ENCODE results near the gene ST8SIA5.

The ST8SIA5 gene

DNA sequence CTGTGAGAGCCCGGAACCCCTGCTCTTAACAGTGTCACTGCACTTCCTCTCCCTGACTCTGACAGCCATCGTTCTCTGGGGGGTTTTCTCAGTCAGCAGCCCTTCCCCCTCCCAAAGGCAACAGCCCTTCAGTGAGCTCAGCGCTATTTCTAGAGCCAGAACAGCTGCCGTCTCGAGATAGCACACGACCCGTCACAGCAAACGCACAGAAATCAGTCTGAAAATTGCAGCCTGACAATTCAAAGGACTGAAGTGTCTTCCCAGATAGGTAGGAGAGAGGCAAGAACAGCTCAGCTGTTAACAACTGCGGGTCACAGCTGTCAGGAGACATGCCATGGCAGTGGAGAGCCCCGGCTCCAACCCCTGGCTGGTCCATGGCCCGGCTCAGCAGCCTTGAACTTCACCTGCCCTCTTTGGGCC, 45.4 kb downstream of the ST8SIA5 start:
- no peak for DNase-seq (ENCODE audit: low read depth)

DNA sequence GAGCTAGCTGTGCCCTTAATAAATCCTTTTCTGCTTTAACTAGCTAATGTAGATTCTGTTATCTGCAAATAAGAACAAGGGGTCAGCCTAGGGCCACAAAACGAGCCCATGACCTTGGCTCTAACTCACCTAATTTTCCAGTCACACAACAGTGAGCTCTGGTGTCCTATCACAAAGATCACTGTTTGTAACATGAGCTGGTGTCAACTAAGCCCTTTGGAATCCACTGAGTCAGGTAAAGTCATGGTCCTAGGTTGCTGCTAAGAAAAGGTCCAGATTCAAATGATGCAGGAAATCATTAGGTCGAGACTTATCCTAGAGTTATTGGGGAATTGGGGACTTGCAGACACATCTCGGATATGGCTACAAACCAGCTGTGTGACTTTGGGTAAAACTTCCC, 49.9 kb downstream of the ST8SIA5 start:
- no peak for DNase-seq (ENCODE audit: low read depth)

DNA sequence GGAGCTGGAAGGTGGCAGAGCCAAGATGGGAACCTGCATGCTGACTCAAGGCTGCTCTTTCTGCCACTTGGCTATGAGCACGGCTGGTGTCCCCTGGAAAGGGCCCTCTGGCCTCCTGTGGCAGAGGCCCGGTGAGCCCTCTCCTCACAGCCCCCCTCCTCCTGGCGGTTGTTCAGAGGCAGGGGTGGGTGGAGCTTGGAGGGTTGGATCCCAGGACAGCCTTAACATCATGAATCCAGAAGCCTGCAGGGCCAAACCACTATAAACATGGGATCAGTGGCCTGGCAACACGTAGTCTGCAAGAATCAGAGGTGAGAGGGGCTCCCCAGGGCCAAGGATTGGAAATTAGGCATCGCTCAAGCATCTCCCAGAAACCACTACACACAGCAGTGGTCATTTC, 51.3 kb downstream of the ST8SIA5 start:
- DNase-seq (ENCODE audit: low read depth), result no peak

DNA sequence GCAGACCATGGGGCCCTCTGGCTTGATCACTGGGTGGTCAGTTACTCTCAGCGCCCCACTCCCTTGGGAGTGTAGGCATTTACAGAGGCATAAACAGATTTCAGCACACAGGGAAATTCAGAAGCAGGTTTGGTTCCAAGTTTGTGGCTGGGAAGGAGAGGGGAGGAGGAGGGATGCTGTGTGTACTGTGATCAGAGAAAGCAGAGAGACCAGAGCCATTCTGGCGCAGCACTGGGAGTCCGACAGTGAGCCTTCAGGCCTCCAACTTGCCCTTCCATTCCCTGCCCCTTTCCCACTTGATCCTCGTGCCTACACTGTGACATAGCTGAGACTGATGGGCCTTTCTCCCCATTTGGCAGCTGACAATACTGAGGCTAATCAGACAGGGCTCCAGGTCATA, 52.0 kb downstream of the ST8SIA5 start:
- DNase-seq (ENCODE audit: low read depth), result no peak

DNA sequence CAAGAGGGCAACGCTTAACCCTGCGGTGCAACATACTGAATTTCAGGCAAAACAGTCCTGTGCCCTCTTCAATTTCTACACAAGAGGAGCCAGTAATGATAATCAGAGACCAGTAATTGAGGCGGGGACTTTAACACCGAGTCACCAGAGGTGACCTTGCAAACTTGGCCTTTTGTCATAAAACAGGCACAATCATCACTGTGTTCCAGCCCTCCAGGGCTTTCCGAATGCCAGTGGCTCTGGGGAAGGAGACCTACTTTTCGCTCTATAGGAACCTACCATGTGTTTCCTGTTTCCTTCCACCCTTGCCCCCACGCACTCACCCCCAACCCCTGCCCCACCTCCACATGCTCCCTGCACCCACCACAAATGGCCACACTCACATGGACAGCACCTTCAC, 52.7 kb downstream of the ST8SIA5 start:
- no peak for DNase-seq (ENCODE audit: low read depth)

DNA sequence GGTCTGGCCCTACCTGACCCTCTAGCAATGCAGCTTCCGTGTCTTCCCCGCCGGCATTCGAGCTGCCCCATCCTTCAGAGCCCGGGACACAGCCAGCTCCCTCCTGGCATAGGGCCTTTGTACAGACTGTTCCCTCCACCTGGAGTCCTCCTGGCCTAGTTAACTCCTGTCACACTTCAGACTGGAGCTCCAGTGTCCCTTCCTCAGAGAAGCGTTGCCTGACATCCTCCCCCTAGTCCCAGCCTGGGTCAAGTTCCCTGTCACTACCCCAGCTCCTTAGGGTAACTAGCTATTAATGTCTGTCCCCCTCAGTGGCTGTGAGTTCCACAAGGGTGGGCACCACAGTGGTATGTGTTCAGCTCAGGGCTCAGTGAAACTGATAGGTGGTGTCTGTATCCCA, 54.4 kb downstream of the ST8SIA5 start:
- DNase-seq (ENCODE audit: low read depth), result no peak

DNA sequence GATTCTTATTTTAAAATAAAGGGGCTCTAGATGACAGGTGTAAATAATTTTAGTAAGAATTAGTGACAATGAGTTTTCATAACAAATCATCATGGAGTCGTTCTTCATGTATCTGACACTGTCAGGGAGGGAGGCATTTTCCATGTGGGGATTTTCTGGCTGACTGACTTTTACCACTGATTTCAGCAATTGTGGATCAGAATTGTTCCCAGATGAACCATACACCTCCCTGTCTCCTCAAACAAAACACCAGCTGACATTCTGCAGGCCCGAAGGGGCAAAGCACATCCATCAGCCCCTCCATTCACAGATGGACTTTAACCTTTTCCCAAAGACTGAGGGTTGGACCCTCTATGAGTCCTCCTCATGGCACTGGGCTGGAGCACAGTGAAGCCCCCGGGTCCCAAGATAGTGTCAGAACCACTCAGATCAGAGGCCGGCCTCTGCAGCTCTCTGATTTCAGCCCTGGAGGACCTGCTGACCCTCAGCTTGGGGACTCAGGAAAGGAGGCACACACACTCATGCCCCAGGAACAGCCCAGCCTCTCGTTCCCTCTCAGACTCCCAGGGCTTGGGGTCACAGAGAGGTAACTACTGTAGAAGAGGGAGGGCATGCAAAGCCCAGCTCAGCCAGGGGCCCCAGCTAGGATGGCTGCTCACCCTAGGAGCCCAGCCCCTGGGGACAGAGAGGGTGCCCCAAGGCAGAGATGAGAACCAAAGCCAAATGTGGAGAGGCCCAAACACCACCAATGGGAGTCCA, 56.6 kb downstream of the ST8SIA5 start:
- DNase-seq (ENCODE audit: low read depth), result no peak

DNA sequence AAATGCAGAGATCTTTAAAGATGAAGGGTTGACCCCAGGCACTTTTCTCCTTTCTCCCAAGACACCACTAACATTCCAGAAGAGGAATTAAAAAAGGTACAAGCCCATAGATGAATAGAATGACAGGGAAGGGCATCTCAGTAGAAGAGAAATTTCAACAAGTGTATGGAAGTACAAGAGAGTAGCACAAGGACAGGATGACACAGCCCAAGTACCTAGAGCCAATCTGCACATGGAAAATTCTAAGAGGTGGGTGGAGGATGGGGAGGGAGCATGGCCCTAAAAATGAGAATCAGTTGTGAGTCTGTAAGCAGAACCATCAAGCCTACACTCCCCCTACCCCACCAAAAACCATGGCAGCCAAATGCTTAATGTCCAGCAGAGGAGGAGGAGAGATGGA, 60.2 kb downstream of the ST8SIA5 start:
- DNase-seq (ENCODE audit: low read depth), result no peak

DNA sequence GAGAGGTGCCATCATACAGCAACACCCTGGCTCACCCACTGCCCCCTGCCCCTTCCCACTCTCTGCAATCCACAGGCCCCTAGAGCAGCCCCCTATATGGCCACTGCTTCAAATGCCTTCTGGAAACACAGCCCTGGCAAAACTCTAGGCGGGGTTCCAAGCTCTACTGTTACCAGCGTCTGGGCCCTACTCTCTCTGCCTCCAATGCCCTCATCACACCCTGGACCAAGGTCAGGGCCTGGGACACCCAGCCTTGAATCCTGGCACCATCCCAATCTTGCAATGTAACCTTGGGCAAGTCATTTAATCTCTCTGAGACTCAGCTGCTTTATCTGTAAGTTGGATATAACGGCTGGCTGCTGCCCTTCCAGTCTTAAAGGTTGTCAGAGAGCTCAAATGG, 60.6 kb downstream of the ST8SIA5 start:
- DNase-seq (ENCODE audit: low read depth), result no peak

DNA sequence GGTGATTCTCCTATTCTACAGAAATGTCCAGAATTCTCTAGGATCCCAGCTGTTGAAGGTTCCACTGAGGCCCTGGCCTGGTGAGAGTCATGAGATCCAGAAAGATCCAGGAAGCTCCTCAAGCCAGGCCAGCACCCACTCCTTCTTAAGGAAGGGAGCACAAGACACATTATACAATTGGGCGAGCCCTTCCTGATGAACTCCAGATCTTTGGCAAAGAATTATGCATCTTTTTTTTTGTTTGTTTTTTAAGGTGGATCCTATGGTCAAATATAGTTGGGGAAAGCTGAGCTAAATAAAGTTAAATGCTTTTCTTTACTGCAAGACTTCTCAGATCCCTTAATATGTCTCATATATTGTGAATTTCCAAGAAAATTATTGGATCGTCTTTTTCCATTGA, 62.9 kb downstream of the ST8SIA5 start:
- DNase-seq (ENCODE audit: low read depth), result no peak

DNA sequence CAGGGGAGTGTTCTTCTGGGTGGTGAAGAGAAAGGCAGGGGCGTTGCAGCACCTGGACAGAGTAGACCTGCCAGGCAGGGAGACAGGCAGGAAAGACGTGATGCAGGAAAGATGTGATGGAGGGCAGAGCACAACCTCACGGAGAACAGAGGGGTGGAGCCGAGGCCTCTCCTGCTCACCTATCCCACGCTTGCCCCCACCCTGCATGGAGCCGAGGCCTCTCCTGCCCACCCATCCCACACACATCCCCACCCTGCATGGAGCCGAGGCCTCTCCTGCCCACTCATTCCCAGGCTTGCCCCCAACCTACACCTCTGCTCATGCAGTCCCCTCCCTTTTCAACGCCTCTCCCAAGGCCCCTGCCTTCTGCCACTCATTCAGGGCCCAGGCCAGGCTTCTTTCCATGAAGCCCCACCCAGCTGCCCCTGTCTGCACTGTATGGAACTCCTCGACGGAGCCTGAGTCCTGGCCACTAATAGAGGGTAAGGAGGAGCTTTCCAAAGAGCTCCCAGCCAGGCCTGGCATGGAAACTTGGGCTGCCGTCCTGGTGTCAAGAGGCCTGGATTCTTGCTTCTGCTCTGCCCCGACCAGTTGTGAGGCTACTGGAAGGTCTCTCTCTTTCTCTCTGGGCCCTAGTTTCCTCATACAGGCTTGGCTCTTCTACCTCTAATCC, 67.9 kb downstream of the ST8SIA5 start:
- no peak for DNase-seq (ENCODE audit: low read depth)

DNA sequence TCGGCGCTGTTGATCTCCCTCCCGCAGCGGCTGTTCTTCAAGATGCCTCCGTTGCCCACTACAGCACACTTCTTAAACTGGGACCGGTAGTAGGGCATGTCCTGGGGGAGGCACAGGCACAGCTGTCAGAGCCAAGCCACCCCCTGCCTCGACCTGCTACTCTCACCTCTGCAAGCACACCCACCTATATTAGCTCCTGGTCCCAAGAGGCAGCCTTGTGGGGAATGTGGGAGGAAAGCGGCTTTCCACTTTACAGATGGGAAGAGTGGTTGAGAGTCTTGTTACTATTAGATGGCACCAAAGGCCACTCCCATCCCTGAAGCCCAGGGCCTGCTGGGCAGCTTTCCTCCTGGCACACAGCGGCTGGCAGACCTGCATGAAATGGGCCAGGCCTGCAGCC, 70.7 kb downstream of the ST8SIA5 start:
- no peak for DNase-seq (ENCODE audit: low read depth)

DNA sequence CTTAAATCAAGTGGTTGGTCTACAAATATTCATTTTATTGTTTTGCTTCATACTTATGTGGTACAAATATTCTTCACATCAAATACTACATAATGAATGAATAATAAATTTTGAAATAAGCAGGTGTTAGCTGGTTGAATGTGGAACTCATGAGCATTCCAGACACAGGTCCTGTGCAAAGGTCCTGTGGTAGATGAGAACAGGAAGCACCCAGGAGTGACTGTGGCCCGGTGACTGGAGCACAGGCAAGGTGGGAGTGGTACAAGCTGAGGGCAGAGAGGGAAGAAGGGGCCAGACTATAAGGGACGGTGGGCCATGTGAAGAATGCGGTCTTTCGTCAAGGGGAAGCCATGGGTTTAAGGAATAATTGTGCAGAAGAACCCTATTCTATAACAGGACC, 73.6 kb downstream of the ST8SIA5 start:
- no peak for DNase-seq (ENCODE audit: low read depth)

DNA sequence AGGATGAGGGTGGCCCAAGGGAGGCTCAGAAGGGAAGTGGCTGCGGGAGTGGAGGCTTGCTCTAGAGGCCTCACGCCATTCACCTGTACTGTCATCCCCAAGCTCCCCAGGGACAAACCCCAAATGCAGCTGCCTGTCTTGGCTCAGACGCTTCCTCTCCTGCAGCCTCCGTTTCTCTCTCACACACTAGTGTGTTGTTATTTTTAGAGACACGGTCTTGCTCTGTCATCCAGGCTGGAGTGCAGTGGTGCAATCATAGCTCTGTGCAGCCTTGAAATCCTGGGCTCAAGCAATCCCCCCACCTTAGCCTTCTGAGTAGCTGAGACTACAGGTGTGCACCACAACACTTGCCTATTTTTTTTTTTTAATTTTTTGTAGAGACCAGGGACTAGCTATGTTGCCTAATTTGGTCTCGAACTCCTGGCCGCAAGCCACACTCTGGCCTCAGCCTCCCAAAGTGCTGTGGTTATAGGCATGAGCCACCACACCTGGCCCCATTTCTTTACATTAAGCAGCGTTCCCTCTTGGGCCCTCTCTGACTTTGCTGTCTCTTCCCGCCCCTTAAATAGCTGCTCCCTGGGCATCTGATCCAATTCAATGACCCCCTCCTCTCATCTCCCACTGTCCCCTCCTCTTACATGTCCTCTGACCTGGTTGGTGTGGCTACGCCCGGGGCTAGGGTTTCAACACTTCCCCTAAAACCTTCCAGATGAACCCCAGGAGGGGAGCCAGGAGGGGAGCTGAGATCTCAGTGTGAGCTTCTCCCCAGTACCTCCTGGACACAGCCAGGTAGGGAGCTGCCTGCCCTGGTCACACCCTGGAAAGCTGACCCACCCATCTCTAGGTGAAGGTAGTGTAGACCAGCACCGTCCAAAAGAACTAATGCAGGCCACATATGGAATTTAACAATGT, 75.8 kb downstream of the ST8SIA5 start:
- DNase-seq (ENCODE audit: low read depth), result no peak

DNA sequence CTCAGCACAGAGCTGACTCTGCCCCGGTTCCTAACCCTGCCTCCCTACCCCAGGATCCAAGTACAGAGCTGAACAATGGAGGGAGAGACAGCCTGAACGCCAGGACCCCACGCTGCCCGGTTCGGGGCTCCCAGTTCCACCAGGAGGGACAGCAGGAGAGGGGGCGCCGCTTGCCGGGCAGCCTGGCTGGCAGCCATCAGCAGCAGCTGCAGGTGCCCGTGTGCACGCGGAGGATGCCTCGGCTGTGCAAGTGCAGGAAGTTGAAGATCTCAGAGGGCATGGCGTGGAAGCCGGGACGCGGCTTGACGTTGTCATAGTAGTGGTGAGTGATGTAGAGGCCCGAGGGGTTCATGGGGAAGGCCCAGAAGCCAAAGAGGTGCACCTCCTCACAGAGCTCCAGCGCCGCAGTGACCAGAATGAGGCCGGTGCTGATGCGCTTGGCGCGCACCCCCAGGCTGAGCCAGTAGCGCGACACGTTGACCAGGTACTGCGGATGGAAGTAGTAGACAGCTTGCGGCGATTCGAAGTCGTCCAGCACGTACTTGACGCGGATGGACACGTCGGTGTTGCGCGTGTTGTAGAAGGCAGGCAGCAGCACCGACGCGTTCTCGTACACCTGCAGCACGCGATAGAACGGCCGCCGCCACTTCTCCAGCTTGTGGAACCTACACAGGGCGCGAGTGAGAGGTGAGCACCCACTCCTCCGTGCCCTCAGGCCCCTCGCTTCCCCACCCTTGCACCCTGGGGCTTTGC, 76.8 kb downstream of the ST8SIA5 start:
- DNase-seq (ENCODE audit: low read depth), result no peak

DNA sequence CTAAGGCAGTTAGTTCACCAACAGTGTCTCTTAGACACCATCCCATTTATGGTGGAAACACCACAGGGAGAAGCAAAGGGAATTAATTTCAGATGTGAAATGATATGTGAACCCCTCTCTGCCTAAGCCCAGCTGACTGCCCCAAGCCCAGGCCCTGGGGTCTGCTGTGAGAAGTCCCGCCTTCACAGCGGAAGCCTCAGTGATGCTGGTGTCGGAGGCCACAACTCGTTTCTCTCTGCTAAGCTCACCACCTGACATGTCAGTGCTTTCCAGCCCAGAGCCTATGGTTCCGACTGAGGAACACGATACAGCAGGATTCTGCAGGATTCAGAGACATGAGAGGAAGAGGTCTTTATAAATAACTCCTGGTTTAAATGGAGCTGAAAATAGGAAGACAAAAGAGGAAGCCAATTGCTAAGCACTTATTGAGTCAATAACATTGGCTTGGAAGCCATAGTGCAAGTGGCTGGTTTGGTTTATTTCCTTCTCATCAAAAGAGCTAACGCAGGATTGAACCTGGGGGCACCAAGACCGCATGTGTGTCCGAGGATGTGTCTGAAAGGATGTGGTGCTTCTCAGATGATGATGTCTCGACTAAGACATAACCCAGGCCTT, 78.0 kb downstream of the ST8SIA5 start:
- no peak for DNase-seq (ENCODE audit: low read depth)

DNA sequence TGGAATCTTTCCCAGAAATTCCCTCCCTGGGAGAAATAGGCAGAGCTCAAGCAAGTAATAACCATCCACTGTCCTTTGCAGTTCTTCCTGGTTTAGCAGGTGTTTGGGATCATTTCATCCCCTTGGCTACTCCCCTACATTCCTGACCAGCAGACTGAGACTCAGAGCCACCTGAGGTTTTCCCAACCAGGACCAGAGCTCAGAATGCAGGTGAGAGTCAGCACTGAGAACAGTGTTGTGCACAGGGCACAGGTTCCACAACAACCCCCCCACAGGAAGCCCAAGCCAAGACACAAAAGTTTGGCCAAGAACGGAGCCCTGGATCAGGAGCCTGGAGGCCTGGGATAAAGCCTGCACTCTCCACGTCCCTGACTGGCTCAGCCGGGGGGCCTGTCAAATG, 78.8 kb downstream of the ST8SIA5 start:
- DNase-seq (ENCODE audit: low read depth), result no peak

DNA sequence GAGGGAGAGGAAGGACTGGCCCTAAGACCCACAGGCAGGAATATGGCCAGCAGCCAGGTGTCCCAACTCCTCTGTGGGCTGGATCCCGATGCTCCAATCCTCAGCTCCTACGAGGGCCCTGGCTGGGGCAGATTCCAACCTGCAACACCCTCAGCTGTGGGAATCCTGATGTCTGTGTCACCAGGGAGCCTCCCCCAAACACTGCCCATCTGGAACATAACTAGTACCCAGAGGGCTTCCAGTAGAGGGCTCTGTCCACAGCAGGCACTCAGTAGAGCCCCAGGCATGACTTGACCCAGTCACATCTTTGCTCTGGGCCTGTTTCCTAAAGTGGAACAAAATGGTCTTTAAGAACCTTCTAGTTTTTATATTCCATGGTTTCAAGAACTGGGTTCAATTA, 79.2 kb downstream of the ST8SIA5 start:
- DNase-seq (ENCODE audit: low read depth), result no peak

DNA sequence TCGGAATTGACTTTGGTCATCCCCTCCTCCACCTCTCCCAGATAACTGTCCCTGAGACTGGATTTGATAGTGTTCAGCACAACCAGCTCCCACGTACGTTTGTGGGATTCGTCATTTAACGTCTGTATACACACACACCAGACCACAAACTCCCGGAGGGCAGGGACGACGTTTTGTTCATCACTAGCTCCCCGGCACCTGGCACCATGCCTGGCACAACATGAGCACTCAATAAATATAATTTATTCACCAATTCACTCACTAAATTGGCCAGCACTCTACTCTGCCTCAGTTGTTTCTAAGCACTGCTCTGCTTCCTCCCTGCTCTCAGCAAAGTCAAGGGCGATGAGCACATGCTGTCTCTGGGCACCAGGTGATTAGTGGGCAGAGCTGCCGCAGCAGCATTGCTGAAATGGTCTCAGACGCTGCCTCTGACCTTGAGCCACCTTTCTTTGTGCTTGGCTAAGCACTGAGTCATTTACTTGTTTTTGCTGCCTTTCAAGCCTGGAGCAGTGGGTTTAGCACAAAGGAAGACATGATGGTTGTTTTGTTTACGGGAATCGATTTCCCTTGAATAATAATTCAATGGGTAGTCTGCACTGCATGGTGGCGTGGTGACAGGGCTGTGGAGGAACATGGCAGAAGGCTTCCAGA, 80.5 kb downstream of the ST8SIA5 start:
- no peak for DNase-seq (ENCODE audit: low read depth)

DNA sequence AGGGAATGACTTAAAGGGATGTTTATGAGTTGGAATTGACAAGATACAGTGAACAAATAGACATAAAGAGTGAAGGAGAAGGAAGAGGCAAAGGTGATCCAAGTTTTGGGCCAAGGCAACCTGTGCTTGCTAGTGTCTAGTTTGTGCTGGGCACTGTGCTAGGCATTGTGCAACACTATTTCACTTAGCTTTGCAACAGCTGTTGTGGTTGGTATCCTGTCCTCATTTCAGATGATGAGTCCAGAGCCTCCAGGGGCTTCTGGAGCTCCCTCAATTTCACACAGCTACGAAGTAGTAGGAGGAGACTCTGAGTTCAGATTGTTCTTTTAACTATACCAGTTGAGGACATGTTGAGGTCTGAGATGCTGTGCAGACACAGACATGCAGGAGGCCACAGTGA, 81.7 kb downstream of the ST8SIA5 start:
- DNase-seq (ENCODE audit: low read depth), result no peak
